H9 (cell line): ENCODE data around the gene RND2. TPM values are rescaled to one million over a fixed set of nuclear protein-coding genes. Genes with fewer than 3 reads are reported as not detected.

Experiments used
- DNase-seq: peaks from one replicate; pipeline ENCODE4 v3.0.0-alpha.2; 2017
- H2AFZ ChIP-seq: one replicate; pipeline ENCODE4 v1.6.1; 2013; ENCODE audit warnings: mild to moderate bottlenecking, low read length, control low read depth, moderate library complexity
- H2AK5ac ChIP-seq: 2 replicates; pipeline ENCODE4 v1.6.1; 2013; ENCODE audit warnings: low read length, control low read depth, mixed read lengths; ENCODE audit not compliant: insufficient read length
- H2BK120ac ChIP-seq: one replicate; pipeline ENCODE4 v1.6.1; 2013; ENCODE audit warnings: low read depth, mild to moderate bottlenecking, low read length, control low read depth, inconsistent platforms; ENCODE audit not compliant: poor library complexity, severe bottlenecking
- H2BK12ac ChIP-seq: 2 replicates; pipeline ENCODE4 v1.6.1; 2013; ENCODE audit warnings: low read length, control low read depth, mixed read lengths, low read depth; ENCODE audit not compliant: insufficient read length
- H2BK15ac ChIP-seq: 2 replicates; pipeline ENCODE4 v1.6.1; 2013; ENCODE audit warnings: low read depth, low read length, control low read depth
- H2BK20ac ChIP-seq: one replicate; pipeline ENCODE4 v1.6.1; 2013; ENCODE audit warnings: low read depth, mild to moderate bottlenecking, low read length, control low read depth, inconsistent platforms; ENCODE audit not compliant: poor library complexity, severe bottlenecking
- H2BK5ac ChIP-seq: 2 replicates; pipeline ENCODE4 v1.6.1; 2013; ENCODE audit warnings: low read length, control low read depth, mixed read lengths; ENCODE audit not compliant: insufficient read length
- H3K14ac ChIP-seq: 2 replicates; pipeline ENCODE4 v1.6.1; 2013; ENCODE audit warnings: low read length, control low read depth; ENCODE audit not compliant: insufficient read depth
- H3K18ac ChIP-seq: 2 replicates; pipeline ENCODE4 v1.6.1; 2013; ENCODE audit warnings: low read depth, mild to moderate bottlenecking, mixed read lengths, low read length, control low read depth; ENCODE audit not compliant: insufficient read length
- H3K23ac ChIP-seq: 2 replicates; pipeline ENCODE4 v1.6.1; 2013; ENCODE audit warnings: low read length, control low read depth, mixed read lengths, low read depth; ENCODE audit not compliant: insufficient read length
- H3K23me2 ChIP-seq: 2 replicates; pipeline ENCODE4 v1.6.1; 2013; ENCODE audit warnings: low read depth, mild to moderate bottlenecking, mixed read lengths, low read length, control low read depth; ENCODE audit not compliant: insufficient read length, poor library complexity, severe bottlenecking
- H3K27ac ChIP-seq: 2 replicates; pipeline ENCODE4 v1.5.1; 2013; ENCODE audit warnings: low read length, control low read depth, mixed read lengths, low read depth; ENCODE audit not compliant: insufficient read length
- H3K27me3 ChIP-seq: 2 replicates; pipeline ENCODE4 v1.6.1; 2013; ENCODE audit warnings: low read length, control low read depth, inconsistent platforms; ENCODE audit not compliant: insufficient read depth
- H3K4ac ChIP-seq: 2 replicates; pipeline ENCODE4 v1.6.1; 2013; ENCODE audit warnings: low read depth, mild to moderate bottlenecking, control low read depth, inconsistent platforms, low read length, moderate library complexity
- H3K4me1 ChIP-seq: 2 replicates; pipeline ENCODE4 v1.6.1; 2013; ENCODE audit warnings: low read length, control low read depth, inconsistent platforms; ENCODE audit not compliant: insufficient read depth
- H3K4me2 ChIP-seq: 2 replicates; pipeline ENCODE4 v1.6.1; 2013; ENCODE audit warnings: low read length, control low read depth, mixed read lengths; ENCODE audit not compliant: insufficient read length, insufficient read depth
- H3K56ac ChIP-seq: 2 replicates; pipeline ENCODE4 v1.6.1; 2013; ENCODE audit warnings: low read depth, mild to moderate bottlenecking, mixed read lengths, low read length, control low read depth; ENCODE audit not compliant: insufficient read length
- H3K79me1 ChIP-seq: 2 replicates; pipeline ENCODE4 v1.6.1; 2013; ENCODE audit warnings: low read depth, mild to moderate bottlenecking, moderate library complexity, low read length, control low read depth, inconsistent platforms; ENCODE audit not compliant: insufficient read depth, poor library complexity, severe bottlenecking
- H3K79me2 ChIP-seq: 2 replicates; pipeline ENCODE4 v1.6.1; 2013; ENCODE audit warnings: low read length, control low read depth, inconsistent platforms; ENCODE audit not compliant: insufficient read depth
- H3K9ac ChIP-seq: 2 replicates; pipeline ENCODE4 v1.6.1; 2013; ENCODE audit warnings: low read length, control low read depth, mixed read lengths; ENCODE audit not compliant: insufficient read length; ENCODE audit errors: extremely low read depth
- H3K9me3 ChIP-seq: one replicate; pipeline ENCODE4 v1.6.1; 2013; ENCODE audit warnings: low read depth, low read length, inconsistent platforms; ENCODE audit not compliant: control insufficient read depth
- H3T11ph ChIP-seq: one replicate; pipeline ENCODE4 v1.6.1; 2013; ENCODE audit warnings: mild to moderate bottlenecking, low read length, control low read depth, inconsistent platforms
- H4K20me1 ChIP-seq: one replicate; pipeline ENCODE4 v1.6.1; 2013; ENCODE audit not compliant: control insufficient read depth, insufficient read length, insufficient read depth
- H4K5ac ChIP-seq: 2 replicates; pipeline ENCODE4 v1.6.1; 2013; ENCODE audit warnings: low read depth, mild to moderate bottlenecking, mixed read lengths, low read length, control low read depth; ENCODE audit not compliant: insufficient read length
- H4K8ac ChIP-seq: replicated peaks from 2 replicates; pipeline ENCODE4 v1.6.1; 2013; ENCODE audit warnings: low read length, control low read depth, mixed read lengths, low read depth; ENCODE audit not compliant: insufficient read length
- H4K91ac ChIP-seq: 2 replicates; pipeline ENCODE4 v1.6.1; 2013; ENCODE audit warnings: low read depth, mild to moderate bottlenecking, moderate library complexity, mixed read lengths, low read length, control low read depth; ENCODE audit not compliant: insufficient read length
- H3K27ac Mint-ChIP-seq, 3 experiments: 2 replicates in 2 of 3; 3 replicates in 1 of 3; pipeline ENCODE4 v1.8.0; 2020 to 2021; ENCODE audit warnings: mixed read lengths in 3 of 3, mild to moderate bottlenecking in 1 of 3, moderate library complexity in 1 of 3
- H3K27me3 Mint-ChIP-seq: 2 replicates; pipeline ENCODE4 v1.8.0; 2021; ENCODE audit warnings: low read depth, mild to moderate bottlenecking, moderate library complexity, mixed read lengths
- H3K36me3 Mint-ChIP-seq, 3 experiments: 2 replicates in 2 of 3; 3 replicates in 1 of 3; pipeline ENCODE4 v1.8.0; 2020 to 2021; ENCODE audit warnings: low read depth in 3 of 3, mixed read lengths in 3 of 3; ENCODE audit not compliant: insufficient read depth in 1 of 3
- H3K4me1 Mint-ChIP-seq, 2 experiments: 2 replicates each; pipeline ENCODE4 v1.8.0; 2020; ENCODE audit warnings: mixed read lengths in 2 of 2
- H3K4me3 Mint-ChIP-seq, 2 experiments: 2 replicates in 1 of 2; 3 replicates in 1 of 2; pipeline ENCODE4 v1.8.0; 2020 to 2021; ENCODE audit warnings: mild to moderate bottlenecking in 2 of 2, mixed read lengths in 2 of 2, moderate library complexity in 1 of 2
- H3K9me3 Mint-ChIP-seq, 2 experiments: 2 replicates in 1 of 2; 3 replicates in 1 of 2; pipeline ENCODE4 v1.8.0; 2020; ENCODE audit warnings: mild to moderate bottlenecking in 2 of 2, mixed read lengths in 2 of 2, moderate library complexity in 1 of 2
- CTCF ChIP-seq: fragments of 200-600 bp; sonication (generic); conservative IDR thresholded peaks from 3 replicates; pipeline ENCODE4 v1.8.0; 2021; ENCODE audit warnings: antibody characterized with exemption, mild to moderate bottlenecking
- WGBS: extraction: QIAGEN DNeasy Blood & Tissue Kit; methylation state at CpG from one replicate; pipeline ENCODE4 v1.1.7; 2013; ENCODE audit warnings: missing lambda C conversion rate, low lambda C conversion rate, mixed read lengths; ENCODE audit not compliant: insufficient read length; ENCODE audit errors: extremely low coverage; 5-methylcytosine and 5-hydroxymethylcytosine counted together
- total RNA-seq: library from RNA; stranded (reverse); gene quantifications from 2 replicates; pipeline ENCODE4 v1.2.1, GENCODE V29; 2021

The RND2 gene
- total RNA-seq, 1 experiment from 2014 or later = 47.8 TPM

DNA sequence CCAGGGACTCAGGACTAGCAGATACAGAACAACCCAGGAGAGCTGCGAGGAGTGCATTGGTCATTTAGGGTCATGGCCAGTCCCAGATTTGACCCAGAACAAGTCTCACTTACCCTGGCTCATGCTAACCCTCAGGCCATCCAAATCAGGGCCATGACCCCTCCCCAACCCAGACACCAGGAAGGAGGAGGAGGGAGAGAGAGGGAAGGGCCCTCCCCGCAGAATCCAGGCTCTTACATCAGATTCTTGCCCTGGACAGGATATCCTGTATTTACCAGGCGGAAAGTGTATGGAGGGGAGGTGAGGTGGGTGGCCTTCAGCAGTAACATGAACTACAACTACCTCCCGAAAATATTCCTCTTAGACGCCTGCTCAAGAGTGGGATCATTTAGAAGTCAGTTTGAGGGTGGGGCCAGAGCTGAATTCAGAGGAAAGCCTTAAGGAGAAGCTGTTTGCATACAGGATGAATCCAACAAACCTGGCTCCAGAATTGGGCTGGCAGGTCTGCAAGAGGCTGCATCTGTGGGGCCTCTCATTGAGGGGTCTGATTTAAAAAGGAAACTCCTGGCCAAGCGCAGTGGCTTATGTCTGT is 4.9 kb upstream of the RND2 start:
- no peaks in the 10 kb centered on the region for H3K9me3 ChIP-seq
- peaks cover 11 to 41% (median 41%) of the 10 kb centered on the region in 3 experiments; a peak in 6 of 7 replicates for H3K36me3 Mint-ChIP-seq
- H4K20me1 ChIP-seq = no peaks in the 10 kb centered on the region
- H3K27ac Mint-ChIP-seq = peak overlapping the region; percentile 77 to 82 (median 79); a peak in 4 of 7 replicates
- no peak overlapping the region for H3K56ac ChIP-seq
- peak; percentile 41 for DNase-seq
- no peak overlapping the region for H2BK5ac ChIP-seq
- H3K9ac ChIP-seq = no peak overlapping the region
- H3K4me1 ChIP-seq = peaks cover 3% of the 10 kb centered on the region
- no peaks in the 10 kb centered on the region for H3K27me3 Mint-ChIP-seq
- no peak overlapping the region for H3K23ac ChIP-seq
- H3K4ac ChIP-seq = no peak overlapping the region
- H2BK120ac ChIP-seq = no peak overlapping the region
- WGBS = no CpG with 5 or more reads among the region's 6 CpGs
- H3T11ph ChIP-seq = no peak overlapping the region
- peaks cover 8% of the 10 kb centered on the region for H3K23me2 ChIP-seq
- H2BK20ac ChIP-seq = no peak overlapping the region
- H3K4me1 Mint-ChIP-seq = peaks cover 22 to 43% of the 10 kb centered on the region in 2 experiments
- no peak overlapping the region for H2BK15ac ChIP-seq
- H2BK12ac ChIP-seq = no peak overlapping the region
- H2AFZ ChIP-seq = no peak overlapping the region
- no peak overlapping the region for H3K18ac ChIP-seq
- no peak overlapping the region for H2AK5ac ChIP-seq
- no peaks in the 10 kb centered on the region for H3K27me3 ChIP-seq
- peak overlapping the region; percentile 97 to 98 for H3K4me3 Mint-ChIP-seq
- no peak overlapping the region for H3K27ac ChIP-seq
- no peak overlapping the region; the same call in 1 of the 2 replicates for H3K14ac ChIP-seq
- TF ChIP-seq CTCF = no peak
- H3K79me2 ChIP-seq = no peaks in the 10 kb centered on the region; the same call in 1 of the 2 replicates
- H4K8ac ChIP-seq = no peak overlapping the region
- H3K9me3 Mint-ChIP-seq = no peaks in the 10 kb centered on the region
- no peaks in the 10 kb centered on the region for H3K79me1 ChIP-seq
- no peak overlapping the region for H4K5ac ChIP-seq
- H3K4me2 ChIP-seq = peak overlapping the region; percentile 25
- H4K91ac ChIP-seq = no peak overlapping the region
